ENCODE results near the gene ABCD1. TPM values are rescaled to one million over a fixed set of nuclear protein-coding genes. Genes with fewer than 3 reads are reported as not detected.
A peak's percentile ranks its signal among the peaks of the same experiment; 100 is the strongest.

Gene ABCD1
- total and polyA plus RNA-seq, 9 of the 15 experiments (the other 6 are each of a cell fraction or from before 2014, with no cell fraction given): 0.07 to 6.9 (median 2.2) TPM

GRCh38 chrX:153724252-153725038 is at the start of gene ABCD1, which contains the start of gene BCAP31 (continued):
- TF ChIP-seq E2F5 (CRISPR knock-in tag; IDR thresholded peaks at IDR 0.05) (no peak), ZNF318 (IDR thresholded peaks at IDR 0.05; ENCODE audit: borderline replicate concordance in 1 of 2, low read depth in 1 of 2) (no peak), POLR2B (IDR thresholded peaks at IDR 0.05; ENCODE audit: low read depth, partially characterized antibody) (peak; percentile 81), L3MBTL2 (IDR thresholded peaks at IDR 0.05) (no peak), DDX20 (tag; IDR thresholded peaks at IDR 0.05; ENCODE audit: low read depth) (no peak), SPI1 (IDR thresholded peaks at IDR 0.05; ENCODE audit: borderline replicate concordance, low read depth, low read length) (peak; percentile 27; the same call in 1 of the 2 replicates), DNMT1 (IDR thresholded peaks at IDR 0.05) (no peak), PHF8 (IDR thresholded peaks at IDR 0.05; ENCODE audit: borderline replicate concordance, low read length) (peak; percentile 48; the same call in 1 of the 2 replicates), ZNF75A (CRISPR knock-in tag; IDR thresholded peaks at IDR 0.05) (peak; percentile 99)
- TF ChIP-seq, protein P1, sequence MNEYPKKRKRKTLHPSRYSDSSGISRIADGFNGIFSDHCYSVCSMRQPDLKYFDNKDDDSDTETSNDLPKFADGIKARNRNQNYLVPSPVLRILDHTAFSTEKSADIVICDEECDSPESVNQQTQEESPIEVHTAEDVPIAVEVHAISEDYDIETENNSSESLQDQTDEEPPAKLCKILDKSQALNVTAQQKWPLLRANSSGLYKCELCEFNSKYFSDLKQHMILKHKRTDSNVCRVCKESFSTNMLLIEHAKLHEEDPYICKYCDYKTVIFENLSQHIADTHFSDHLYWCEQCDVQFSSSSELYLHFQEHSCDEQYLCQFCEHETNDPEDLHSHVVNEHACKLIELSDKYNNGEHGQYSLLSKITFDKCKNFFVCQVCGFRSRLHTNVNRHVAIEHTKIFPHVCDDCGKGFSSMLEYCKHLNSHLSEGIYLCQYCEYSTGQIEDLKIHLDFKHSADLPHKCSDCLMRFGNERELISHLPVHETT (CRISPR knock-in tag; conservative IDR thresholded peaks at IDR 0.05 in 1 of 2, IDR thresholded peaks at IDR 0.05 in 1 of 2): peak in 1 of 2 experiments; percentile 99; a peak in 2 of 4 replicates
- TF ChIP-seq, protein P2, sequence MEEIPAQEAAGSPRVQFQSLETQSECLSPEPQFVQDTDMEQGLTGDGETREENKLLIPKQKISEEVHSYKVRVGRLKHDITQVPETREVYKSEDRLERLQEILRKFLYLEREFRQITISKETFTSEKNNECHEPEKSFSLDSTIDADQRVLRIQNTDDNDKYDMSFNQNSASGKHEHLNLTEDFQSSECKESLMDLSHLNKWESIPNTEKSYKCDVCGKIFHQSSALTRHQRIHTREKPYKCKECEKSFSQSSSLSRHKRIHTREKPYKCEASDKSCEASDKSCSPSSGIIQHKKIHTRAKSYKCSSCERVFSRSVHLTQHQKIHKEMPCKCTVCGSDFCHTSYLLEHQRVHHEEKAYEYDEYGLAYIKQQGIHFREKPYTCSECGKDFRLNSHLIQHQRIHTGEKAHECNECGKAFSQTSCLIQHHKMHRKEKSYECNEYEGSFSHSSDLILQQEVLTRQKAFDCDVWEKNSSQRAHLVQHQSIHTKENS (CRISPR knock-in tag; IDR thresholded peaks at IDR 0.05): no peak
